ENCODE measurements around the gene HDGFL3. TPM values are rescaled to one million over a fixed set of nuclear protein-coding genes. Genes with fewer than 3 reads are reported as not detected.

The HDGFL3 gene
- total and polyA plus RNA-seq, 2 donors (not counting 3 experiments of a cell fraction or from before 2014, with no cell fraction given): 20.2 to 155 TPM

DNA sequence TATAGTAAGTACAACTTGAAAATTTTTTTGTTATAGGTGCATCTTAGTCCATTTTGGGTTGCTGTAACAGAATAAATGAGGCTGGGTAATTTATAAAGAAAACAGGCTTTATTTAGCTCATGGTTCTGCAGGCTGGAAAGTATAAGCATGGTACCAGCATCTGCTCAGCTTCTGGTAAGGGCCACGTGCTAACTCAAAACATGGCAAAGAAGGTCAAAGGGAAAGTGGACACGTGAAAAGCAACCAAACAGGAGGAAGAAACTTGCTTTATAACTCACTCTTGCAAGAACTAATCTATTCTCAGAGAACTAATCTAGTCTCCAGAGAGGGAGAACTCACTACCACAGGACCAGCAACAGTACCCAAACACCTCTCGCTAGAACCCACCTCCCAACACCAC is 9.1 kb downstream of the HDGFL3 start:
- POLR2A ChIA-PET: interaction anchor here (0.6 kb wide), 1 partner anchor 19 kb away, joined by 4 read pairs; no protein-coding TSS in a partner anchor
- H4K20me1 ChIP-seq (replicated peaks; ENCODE audit: control insufficient read depth, extremely low read depth, insufficient read depth, low read length): peaks cover 11% of the 10 kb centered on the region
- no peak overlapping the region for H3K27ac ChIP-seq (ENCODE audit: insufficient read depth, low read depth, low read length)
- H2AFZ ChIP-seq (ENCODE audit: low read depth, low read length): no peak overlapping the region
- H3K36me3 ChIP-seq (ENCODE audit: control insufficient read depth in 2 of 2, extremely low read depth in 1 of 2, insufficient read depth in 2 of 2, low read length in 2 of 2): no peaks in the 10 kb centered on the region
- H3K9me3 ChIP-seq (replicated peaks; ENCODE audit: control insufficient read depth, insufficient read depth, low read length): no peaks in the 10 kb centered on the region
- no TSS peak for BruUV-seq (replicated peaks)
- intact Hi-C loops (cut with micrococcal nuclease) (no loop called here), dilution Hi-C loops (cut with MboI; ENCODE audit: extremely low pct_ligation_motif_present, low sequenced_read_pairs) (no loop called here)
- H3K79me2 ChIP-seq (ENCODE audit: control insufficient read depth, insufficient read depth, low read length): peaks cover 95% of the 10 kb centered on the region
- H3K9me1 ChIP-seq (replicated peaks; ENCODE audit: control insufficient read depth, extremely low read depth, insufficient read depth, low read length): no peaks in the 10 kb centered on the region
- H3K4me3 ChIP-seq (replicated peaks in 1 of 3; ENCODE audit: insufficient read depth in 1 of 3, low read depth in 1 of 3, low read length in 3 of 3): no peak overlapping the region
- FAIRE-seq (no peak), DNase-seq (ENCODE audit: low read depth, low spot score) (no peak)
- H3K4me1 ChIP-seq (ENCODE audit: control insufficient read depth, extremely low read depth, insufficient read depth, low read length): peaks cover 21% of the 10 kb centered on the region
- CTCF ChIA-PET: no interaction called here
- H3K27me3 ChIP-seq (ENCODE audit: control insufficient read depth in 2 of 2, insufficient read depth in 2 of 2, low read length in 2 of 2): no peaks in the 10 kb centered on the region
- no peak overlapping the region for H3K9ac ChIP-seq (replicated peaks; ENCODE audit: extremely low read depth, insufficient read depth, low read length)
- no peak overlapping the region for H3K4me2 ChIP-seq (ENCODE audit: insufficient read depth, low read length)
- TF ChIP-seq, protein P1, sequence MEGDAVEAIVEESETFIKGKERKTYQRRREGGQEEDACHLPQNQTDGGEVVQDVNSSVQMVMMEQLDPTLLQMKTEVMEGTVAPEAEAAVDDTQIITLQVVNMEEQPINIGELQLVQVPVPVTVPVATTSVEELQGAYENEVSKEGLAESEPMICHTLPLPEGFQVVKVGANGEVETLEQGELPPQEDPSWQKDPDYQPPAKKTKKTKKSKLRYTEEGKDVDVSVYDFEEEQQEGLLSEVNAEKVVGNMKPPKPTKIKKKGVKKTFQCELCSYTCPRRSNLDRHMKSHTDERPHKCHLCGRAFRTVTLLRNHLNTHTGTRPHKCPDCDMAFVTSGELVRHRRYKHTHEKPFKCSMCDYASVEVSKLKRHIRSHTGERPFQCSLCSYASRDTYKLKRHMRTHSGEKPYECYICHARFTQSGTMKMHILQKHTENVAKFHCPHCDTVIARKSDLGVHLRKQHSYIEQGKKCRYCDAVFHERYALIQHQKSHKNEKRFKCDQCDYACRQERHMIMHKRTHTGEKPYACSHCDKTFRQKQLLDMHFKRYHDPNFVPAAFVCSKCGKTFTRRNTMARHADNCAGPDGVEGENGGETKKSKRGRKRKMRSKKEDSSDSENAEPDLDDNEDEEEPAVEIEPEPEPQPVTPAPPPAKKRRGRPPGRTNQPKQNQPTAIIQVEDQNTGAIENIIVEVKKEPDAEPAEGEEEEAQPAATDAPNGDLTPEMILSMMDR (IDR thresholded peaks at IDR 0.05; ENCODE audit: extremely low read depth in 1 of 2, insufficient read depth in 1 of 2, low read depth in 1 of 2, low read length in 2 of 2): no peak
- TF ChIP-seq MYC (IDR thresholded peaks at IDR 0.05; ENCODE audit: low read depth, low read length): no peak
- TF ChIP-seq FOS (IDR thresholded peaks at IDR 0.05; ENCODE audit: borderline replicate concordance, insufficient read depth, low read length): no peak
- TF ChIP-seq, protein P2, sequence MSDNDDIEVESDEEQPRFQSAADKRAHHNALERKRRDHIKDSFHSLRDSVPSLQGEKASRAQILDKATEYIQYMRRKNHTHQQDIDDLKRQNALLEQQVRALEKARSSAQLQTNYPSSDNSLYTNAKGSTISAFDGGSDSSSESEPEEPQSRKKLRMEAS (IDR thresholded peaks at IDR 0.05; ENCODE audit: insufficient read depth, insufficient read length): no peak
- TF ChIP-seq POLR2AphosphoS5 (IDR thresholded peaks at IDR 0.05; ENCODE audit: insufficient read depth, low read depth, low read length): no peak
- TF ChIP-seq POLR2A (IDR thresholded peaks at IDR 0.05; ENCODE audit: low read depth, low read length): no peak
- TF ChIP-seq JUN (IDR thresholded peaks at IDR 0.05; ENCODE audit: borderline replicate concordance, insufficient read depth, insufficient read length, low read depth): no peak
- TF ChIP-seq EZH2 (IDR thresholded peaks at IDR 0.05; ENCODE audit: borderline replicate concordance, low read depth, low read length, severe bottlenecking): no peak
- no peak for TF ChIP-seq GATA2 (IDR thresholded peaks at IDR 0.05; ENCODE audit: insufficient read depth, insufficient read length, low read depth, low read length)

Data from endothelial cell of umbilical vein (primary cell).